Measurements from ENCODE around the gene CES4A. TPM values are rescaled to one million over a fixed set of nuclear protein-coding genes. Genes with fewer than 3 reads are reported as not detected.
"Not testable (repeated sequence)": the region's sequence is repeated elsewhere in the genome, so short reads cannot be mapped to it uniquely, and the experiment has no call there.

CES4A gene
- total RNA-seq, 1 experiment from 2014 or later: 2.5 TPM

DNA sequence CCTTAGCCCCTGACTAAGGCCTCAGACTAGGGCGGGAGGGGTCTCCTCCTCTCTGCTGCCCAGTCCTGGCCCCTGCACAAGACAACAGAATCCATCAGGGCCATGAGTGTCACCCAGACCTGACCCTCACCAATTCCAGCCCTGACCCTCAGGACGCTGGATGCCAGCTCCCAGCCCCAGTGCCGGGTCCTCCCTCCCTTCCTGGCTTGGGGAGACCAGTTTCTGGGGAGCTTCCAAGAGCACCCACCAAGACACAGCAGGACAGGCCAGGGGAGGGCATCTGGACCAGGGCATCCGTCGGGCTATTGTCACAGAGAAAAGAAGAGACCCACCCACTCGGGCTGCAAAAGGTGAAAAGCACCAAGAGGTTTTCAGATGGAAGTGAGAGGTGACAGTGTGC lies 14.7 kb upstream of the CES4A start:
- ChIA-PET CTCF (interaction anchor here (0.5 kb wide), 1 partner anchor 8 kb away, joined by 3 read pairs; no protein-coding TSS in a partner anchor), POLR2A (ENCODE audit: unreplicated experiment) (interaction anchor here (0.5 kb wide), 1 partner anchor 144 kb away, joined by 16 read pairs; no protein-coding TSS in a partner anchor)
- intact Hi-C loops (cut with micrococcal nuclease; ENCODE audit: unreplicated experiment): no loop called here
- Histone ChIP-seq H3K9me2 (ENCODE audit: insufficient read depth) (no peaks in the 10 kb centered on the region), H3K9me3 (ENCODE audit: insufficient read depth, low read depth) (no peaks in the 10 kb centered on the region), H3K79me2 (ENCODE audit: low read depth) (no peaks in the 10 kb centered on the region), H3K27me3 (ENCODE audit: insufficient read depth, low read depth) (no peaks in the 10 kb centered on the region), H3F3A (ENCODE audit: insufficient read depth, low read depth) (no peaks in the 10 kb centered on the region), H3K27ac (no peak overlapping the region), H2AFZ (no peak overlapping the region), H4K20me1 (ENCODE audit: insufficient read depth) (no peaks in the 10 kb centered on the region), H3K4me1 (replicated peaks; ENCODE audit: insufficient read depth) (peaks cover 17% of the 10 kb centered on the region), H3K36me3 (ENCODE audit: low read depth) (no peaks in the 10 kb centered on the region), H3K4me2 (no peak overlapping the region), H3K4me3 (no peak overlapping the region)
- no TSS peak for BruUV-seq (replicated peaks)
- TF ChIP-seq, protein P1, sequence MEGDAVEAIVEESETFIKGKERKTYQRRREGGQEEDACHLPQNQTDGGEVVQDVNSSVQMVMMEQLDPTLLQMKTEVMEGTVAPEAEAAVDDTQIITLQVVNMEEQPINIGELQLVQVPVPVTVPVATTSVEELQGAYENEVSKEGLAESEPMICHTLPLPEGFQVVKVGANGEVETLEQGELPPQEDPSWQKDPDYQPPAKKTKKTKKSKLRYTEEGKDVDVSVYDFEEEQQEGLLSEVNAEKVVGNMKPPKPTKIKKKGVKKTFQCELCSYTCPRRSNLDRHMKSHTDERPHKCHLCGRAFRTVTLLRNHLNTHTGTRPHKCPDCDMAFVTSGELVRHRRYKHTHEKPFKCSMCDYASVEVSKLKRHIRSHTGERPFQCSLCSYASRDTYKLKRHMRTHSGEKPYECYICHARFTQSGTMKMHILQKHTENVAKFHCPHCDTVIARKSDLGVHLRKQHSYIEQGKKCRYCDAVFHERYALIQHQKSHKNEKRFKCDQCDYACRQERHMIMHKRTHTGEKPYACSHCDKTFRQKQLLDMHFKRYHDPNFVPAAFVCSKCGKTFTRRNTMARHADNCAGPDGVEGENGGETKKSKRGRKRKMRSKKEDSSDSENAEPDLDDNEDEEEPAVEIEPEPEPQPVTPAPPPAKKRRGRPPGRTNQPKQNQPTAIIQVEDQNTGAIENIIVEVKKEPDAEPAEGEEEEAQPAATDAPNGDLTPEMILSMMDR (conservative IDR thresholded peaks at IDR 0.05): no peak
- no peak for TF ChIP-seq EZH2 (IDR thresholded peaks at IDR 0.05; ENCODE audit: low read depth)
- no peak for DNase-seq

DNA sequence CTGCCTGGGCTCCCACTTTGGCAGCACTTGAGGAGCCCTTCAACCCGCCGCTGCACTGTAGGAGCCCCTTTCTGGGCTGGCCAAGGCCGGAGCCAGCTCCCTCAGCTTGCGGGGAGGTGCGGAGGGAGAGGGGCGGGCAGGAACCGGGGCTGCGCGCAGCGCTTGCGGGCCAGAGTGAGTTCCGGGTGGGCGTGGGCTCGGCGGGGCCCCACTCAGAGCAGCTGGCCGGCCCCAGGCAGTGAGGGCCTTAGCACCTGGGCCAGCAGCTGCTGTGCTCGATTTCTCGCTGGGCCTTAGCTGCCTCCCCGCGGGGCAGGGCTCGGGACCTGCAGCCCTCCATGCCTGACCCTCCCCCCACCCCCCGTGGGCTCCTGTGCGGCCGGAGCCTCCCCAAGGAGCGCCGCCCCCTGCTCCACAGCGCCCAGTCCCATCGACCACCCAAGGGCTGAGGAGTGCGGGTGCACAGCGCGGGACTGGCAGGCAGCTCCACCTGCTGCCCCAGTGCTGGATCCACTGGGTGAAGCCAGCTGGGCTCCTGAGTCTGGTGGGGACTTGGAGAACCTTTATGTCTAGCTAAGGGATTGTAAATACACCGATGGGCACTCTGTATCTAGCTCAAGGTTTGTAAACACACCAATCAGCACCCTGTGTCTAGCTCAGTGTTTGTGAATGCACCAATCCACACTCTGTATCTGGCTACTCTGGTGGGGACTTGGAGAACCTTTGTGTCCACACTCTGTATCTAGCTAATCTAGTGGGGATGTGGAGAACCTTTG lies 14.0 kb upstream of the CES4A start:
- H3K9me3 ChIP-seq (ENCODE audit: insufficient read depth, low read depth); H3K79me2 ChIP-seq (ENCODE audit: low read depth); H3K27ac ChIP-seq; H3F3A ChIP-seq (ENCODE audit: insufficient read depth, low read depth); H2AFZ ChIP-seq; H3K36me3 ChIP-seq (ENCODE audit: low read depth); intact Hi-C loops (cut with micrococcal nuclease; ENCODE audit: unreplicated experiment); BruUV-seq (replicated peaks); H3K9me2 ChIP-seq (ENCODE audit: insufficient read depth); H3K4me3 ChIP-seq; H3K27me3 ChIP-seq (ENCODE audit: insufficient read depth, low read depth); H4K20me1 ChIP-seq (ENCODE audit: insufficient read depth); DNase-seq; H3K4me2 ChIP-seq: not testable (repeated sequence)
- POLR2A ChIA-PET (ENCODE audit: unreplicated experiment): interaction anchor here (0.5 kb wide), 1 partner anchor 144 kb away, joined by 16 read pairs; no protein-coding TSS in a partner anchor
- CTCF ChIA-PET: interaction anchor here (0.5 to 0.7 kb wide), 3 partner anchors 8 to 119 kb away, joined by 3 to 5 read pairs (median 3); no protein-coding TSS in a partner anchor
- H3K4me1 ChIP-seq (replicated peaks; ENCODE audit: insufficient read depth): peaks cover 17% of the 10 kb centered on the region

DNA sequence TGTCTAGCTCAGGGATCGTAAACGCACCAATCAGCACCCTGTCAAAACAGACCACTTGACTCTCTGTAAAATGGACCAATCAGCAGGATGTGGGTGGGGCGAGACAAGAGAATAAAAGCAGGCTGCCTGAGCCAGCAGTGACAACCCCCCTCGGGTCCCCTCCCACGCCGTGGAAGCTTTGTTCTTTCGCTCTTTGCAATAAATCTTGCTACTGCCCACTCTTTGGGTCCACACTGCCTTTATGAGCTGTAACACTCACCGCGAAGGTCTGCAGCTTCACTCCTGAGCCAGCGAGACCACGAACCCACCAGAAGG lies 13.5 kb upstream of the CES4A start:
- H3K79me2 ChIP-seq (ENCODE audit: low read depth); H3K4me2 ChIP-seq; intact Hi-C loops (cut with micrococcal nuclease; ENCODE audit: unreplicated experiment); H3F3A ChIP-seq (ENCODE audit: insufficient read depth, low read depth); H3K36me3 ChIP-seq (ENCODE audit: low read depth); H2AFZ ChIP-seq; H4K20me1 ChIP-seq (ENCODE audit: insufficient read depth); H3K27me3 ChIP-seq (ENCODE audit: insufficient read depth, low read depth); POLR2A ChIA-PET (ENCODE audit: unreplicated experiment); H3K9me2 ChIP-seq (ENCODE audit: insufficient read depth); H3K9me3 ChIP-seq (ENCODE audit: insufficient read depth, low read depth); BruUV-seq (replicated peaks); H3K27ac ChIP-seq; DNase-seq; H3K4me3 ChIP-seq: not testable (repeated sequence)
- H3K4me1 ChIP-seq (replicated peaks; ENCODE audit: insufficient read depth): peaks cover 17% of the 10 kb centered on the region
- CTCF ChIA-PET: interaction anchor here (0.6 kb wide), 1 partner anchor 85 kb away, joined by 14 read pairs; no protein-coding TSS in a partner anchor

DNA sequence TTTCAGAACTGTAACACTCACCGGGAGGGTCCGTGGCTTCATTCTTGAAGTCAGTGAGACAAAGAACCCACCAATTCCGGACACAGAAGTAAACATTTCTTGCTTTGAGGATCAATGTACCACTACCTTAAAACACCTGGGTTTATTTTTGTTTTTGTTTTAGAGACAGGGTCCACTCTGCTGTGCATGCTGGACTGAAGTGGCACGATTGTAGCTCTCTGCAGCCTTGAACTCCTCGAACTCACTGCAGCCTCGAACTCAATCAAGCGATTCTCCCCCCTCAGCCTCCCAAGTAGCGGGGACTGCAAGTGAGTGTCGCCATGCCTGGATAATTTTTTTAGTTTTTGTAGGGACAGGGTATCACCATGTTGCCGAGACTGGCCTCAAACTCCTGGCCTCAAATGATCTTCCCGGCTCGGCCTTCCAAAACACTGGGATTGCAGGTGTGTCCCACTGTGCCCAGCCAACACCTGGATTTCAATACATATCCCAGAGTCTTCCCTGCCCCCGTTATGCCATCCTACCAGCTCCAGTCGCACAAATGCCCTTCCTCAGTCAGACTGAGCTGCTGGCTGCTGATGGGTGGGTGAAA lies 13.0 kb upstream of the CES4A start:
- ChIA-PET POLR2A (ENCODE audit: unreplicated experiment) (no interaction called here), CTCF (interaction anchor here (0.6 kb wide), 1 partner anchor 86 kb away, joined by 14 read pairs; no protein-coding TSS in a partner anchor)
- Histone ChIP-seq H3K27ac (no peak overlapping the region), H3K9me2 (ENCODE audit: insufficient read depth) (no peaks in the 10 kb centered on the region), H3K36me3 (ENCODE audit: low read depth) (no peaks in the 10 kb centered on the region), H3K79me2 (ENCODE audit: low read depth) (no peaks in the 10 kb centered on the region), H2AFZ (no peak overlapping the region), H3K9me3 (ENCODE audit: insufficient read depth, low read depth) (no peaks in the 10 kb centered on the region), H4K20me1 (ENCODE audit: insufficient read depth) (no peaks in the 10 kb centered on the region), H3K4me3 (no peak overlapping the region), H3K4me2 (no peak overlapping the region), H3K4me1 (replicated peaks; ENCODE audit: insufficient read depth) (peaks cover 16% of the 10 kb centered on the region), H3K27me3 (ENCODE audit: insufficient read depth, low read depth) (no peaks in the 10 kb centered on the region), H3F3A (ENCODE audit: insufficient read depth, low read depth) (no peaks in the 10 kb centered on the region)
- intact Hi-C loops (cut with micrococcal nuclease; ENCODE audit: unreplicated experiment): no loop called here
- BruUV-seq (replicated peaks): no TSS peak
- TF ChIP-seq EZH2 (IDR thresholded peaks at IDR 0.05; ENCODE audit: low read depth): no peak
- TF ChIP-seq, protein P1 (conservative IDR thresholded peaks at IDR 0.05): no peak
- DNase-seq: no peak
